Keratinocyte (primary cell): Measurements from ENCODE around the gene EPHX1. TPM values are rescaled to one million over a fixed set of nuclear protein-coding genes. Genes with fewer than 3 reads are reported as not detected.

Experiments
- DNase-seq: peaks from one replicate; pipeline ENCODE4 v3.0.0-alpha.2; 2011; ENCODE audit warnings: low read depth, missing footprints, low spot score
- FAIRE-seq: peaks from 2 replicates; lab custom pipeline; 2011; peaks lifted over from hg19 to GRCh38; lab: Jason Lieb, UNC
- H2AFZ ChIP-seq: 2 replicates; pipeline ENCODE4 v1.6.0; 2012; ENCODE audit warnings: low read length, control low read depth, inconsistent platforms; ENCODE audit not compliant: control insufficient read depth
- H3K27ac ChIP-seq: 2 replicates; pipeline ENCODE4 v1.5.1; 2011; ENCODE audit warnings: low read length; ENCODE audit not compliant: control insufficient read depth, insufficient read depth
- H3K27me3 ChIP-seq: 3 replicates; pipeline ENCODE4 v1.6.0; 2011; ENCODE audit warnings: low read length; ENCODE audit not compliant: control insufficient read depth, insufficient read depth; ENCODE audit errors: extremely low read depth
- H3K36me3 ChIP-seq, 2 experiments: 2 replicates in 1 of 2; 3 replicates in 1 of 2; pipeline ENCODE4 v1.5.1; 2011; ENCODE audit warnings: low read length in 2 of 2, mild to moderate bottlenecking in 1 of 2; ENCODE audit not compliant: control insufficient read depth in 2 of 2, insufficient read depth in 2 of 2; ENCODE audit errors: extremely low read depth in 1 of 2
- H3K4me1 ChIP-seq: 3 replicates; pipeline ENCODE4 v1.5.1; 2011; ENCODE audit warnings: low read length; ENCODE audit not compliant: control insufficient read depth, insufficient read depth; ENCODE audit errors: extremely low read depth
- H3K4me2 ChIP-seq: 3 replicates; pipeline ENCODE4 v1.6.0; 2011; ENCODE audit warnings: low read depth, low read length; ENCODE audit not compliant: control insufficient read depth, insufficient read depth; ENCODE audit errors: extremely low read depth
- H3K4me3 ChIP-seq, 3 experiments: fragments of 200-600 bp in 1 of 3; sonication (generic) in 1 of 3; 2 replicates in 2 of 3; 3 replicates in 1 of 3; pipeline ENCODE4 v1.5.1; 2011 to 2016; ENCODE audit warnings: low read length in 3 of 3, mild to moderate bottlenecking in 3 of 3, control low read depth in 2 of 3, inconsistent platforms in 1 of 3, low read depth in 1 of 3, mixed read lengths in 1 of 3, mixed run types in 1 of 3, moderate library complexity in 1 of 3; ENCODE audit not compliant: control insufficient read depth in 2 of 3, insufficient read depth in 2 of 3; ENCODE audit errors: extremely low read depth in 1 of 3
- H3K79me2 ChIP-seq: 2 replicates; pipeline ENCODE4 v1.6.0; 2012; ENCODE audit warnings: low read length; ENCODE audit not compliant: control insufficient read depth, insufficient read depth
- H3K9ac ChIP-seq: 3 replicates; pipeline ENCODE4 v1.6.0; 2011; ENCODE audit warnings: low read length; ENCODE audit not compliant: control insufficient read depth, insufficient read depth; ENCODE audit errors: extremely low read depth
- H3K9me1 ChIP-seq: 3 replicates; pipeline ENCODE4 v1.6.0; 2011; ENCODE audit warnings: low read length; ENCODE audit not compliant: control insufficient read depth, insufficient read depth; ENCODE audit errors: extremely low read depth
- H3K9me3 ChIP-seq: 2 replicates; pipeline ENCODE4 v1.5.1; 2012; ENCODE audit warnings: low read depth, low read length; ENCODE audit not compliant: control insufficient read depth
- H4K20me1 ChIP-seq: 3 replicates; pipeline ENCODE4 v1.6.0; 2011; ENCODE audit warnings: low read length; ENCODE audit not compliant: control insufficient read depth, insufficient read depth; ENCODE audit errors: extremely low read depth
- EZH2 ChIP-seq: IDR thresholded peaks from one replicate; pipeline ENCODE4 v1.6.1; 2012; ENCODE audit warnings: inconsistent platforms, mild to moderate bottlenecking, low read length, moderate library complexity
- dilution Hi-C: fragments of 300-500 bp; cut with MboI; formaldehyde crosslinking; loops from one replicate; pipeline ENCODE4 v1.7.0; 2020; ENCODE audit warnings: low sequenced_read_pairs; ENCODE audit not compliant: extremely low pct_ligation_motif_present
- polyA plus RNA-seq, 5 experiments: library from polyadenylated mRNA; depleted of rRNA in 3 of 5; stranded (reverse) in 3 of 5; stranded (forward) in 1 of 5; unstranded in 1 of 5; fragments of >200 nt; gene quantifications; 1 replicate in 1 of 5; 2 replicates in 3 of 5; 3 replicates in 1 of 5; pipeline versions ENCODE4 v1.2.1 to v1.2.3, GENCODE V29; 2011 to 2012; ENCODE audit warnings: missing spikeins in 2 of 5, low read depth in 1 of 5, low replicate concordance in 1 of 5
- TF ChIP-seq, protein P1 (sequence below), 3 experiments: IDR thresholded peaks in 1 of 3; conservative IDR thresholded peaks in 1 of 3; optimal IDR thresholded peaks in 1 of 3; 2 replicates in 2 of 3; 3 replicates in 1 of 3; pipeline versions ENCODE3 to v1.5.1; 2011; ENCODE audit warnings: low read length in 3 of 3, mild to moderate bottlenecking in 3 of 3, moderate library complexity in 2 of 3, control low read depth in 1 of 3, inconsistent platforms in 1 of 3; ENCODE audit not compliant: insufficient read depth in 2 of 3; ENCODE audit errors: extremely low read depth in 1 of 3

EPHX1 gene
- polyA plus RNA-seq, 1 donor (not counting 4 experiments of a cell fraction or from before 2014, with no cell fraction given), result 6.4 TPM

DNA sequence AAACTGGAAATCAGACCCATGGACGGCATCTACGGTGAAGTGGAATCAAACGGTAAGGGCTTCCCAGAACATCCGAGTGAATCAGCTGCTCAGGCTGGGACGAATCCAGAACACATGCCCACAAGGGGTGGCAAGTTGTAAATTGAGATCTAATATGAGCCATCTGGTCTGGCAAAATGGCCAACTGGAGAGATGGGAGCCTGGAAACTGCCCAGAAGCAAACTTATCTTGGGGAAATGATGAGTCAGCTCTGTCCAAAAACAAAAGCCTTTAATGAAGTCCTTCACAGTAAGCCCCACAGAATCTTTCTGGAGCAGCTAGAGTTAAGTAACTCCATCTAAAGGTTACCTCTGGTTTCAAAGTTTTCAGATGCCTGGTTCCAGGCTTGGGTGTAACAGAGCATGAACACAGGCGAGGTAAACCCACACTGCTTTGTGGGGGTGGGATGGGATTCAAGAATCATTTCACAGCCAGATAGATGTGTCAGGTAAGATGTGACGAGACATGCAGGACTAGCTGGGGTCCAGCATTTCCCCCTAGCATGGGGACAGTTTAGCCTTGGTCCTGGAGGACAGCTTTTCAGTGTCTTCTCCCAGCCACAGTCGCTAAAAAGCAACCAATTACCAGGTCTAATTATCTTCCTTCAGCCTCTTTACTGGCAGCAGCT is 42.8 kb upstream of the EPHX1 start:
- FAIRE-seq (peak; percentile 83), DNase-seq (no peak)
- H3K9me3 ChIP-seq, result no peaks in the 10 kb centered on the region
- no peaks in the 10 kb centered on the region for H4K20me1 ChIP-seq
- no peaks in the 10 kb centered on the region for H3K9me1 ChIP-seq
- peak overlapping the region; percentile 50 for H3K4me2 ChIP-seq
- H2AFZ ChIP-seq, result peak overlapping the region; percentile 50
- H3K79me2 ChIP-seq, result no peaks in the 10 kb centered on the region
- H3K27me3 ChIP-seq, result no peaks in the 10 kb centered on the region
- peak overlapping the region; percentile 14 for H3K9ac ChIP-seq
- no peak overlapping the region for H3K27ac ChIP-seq
- dilution Hi-C loops, result no loop called here
- TF ChIP-seq, protein P1, sequence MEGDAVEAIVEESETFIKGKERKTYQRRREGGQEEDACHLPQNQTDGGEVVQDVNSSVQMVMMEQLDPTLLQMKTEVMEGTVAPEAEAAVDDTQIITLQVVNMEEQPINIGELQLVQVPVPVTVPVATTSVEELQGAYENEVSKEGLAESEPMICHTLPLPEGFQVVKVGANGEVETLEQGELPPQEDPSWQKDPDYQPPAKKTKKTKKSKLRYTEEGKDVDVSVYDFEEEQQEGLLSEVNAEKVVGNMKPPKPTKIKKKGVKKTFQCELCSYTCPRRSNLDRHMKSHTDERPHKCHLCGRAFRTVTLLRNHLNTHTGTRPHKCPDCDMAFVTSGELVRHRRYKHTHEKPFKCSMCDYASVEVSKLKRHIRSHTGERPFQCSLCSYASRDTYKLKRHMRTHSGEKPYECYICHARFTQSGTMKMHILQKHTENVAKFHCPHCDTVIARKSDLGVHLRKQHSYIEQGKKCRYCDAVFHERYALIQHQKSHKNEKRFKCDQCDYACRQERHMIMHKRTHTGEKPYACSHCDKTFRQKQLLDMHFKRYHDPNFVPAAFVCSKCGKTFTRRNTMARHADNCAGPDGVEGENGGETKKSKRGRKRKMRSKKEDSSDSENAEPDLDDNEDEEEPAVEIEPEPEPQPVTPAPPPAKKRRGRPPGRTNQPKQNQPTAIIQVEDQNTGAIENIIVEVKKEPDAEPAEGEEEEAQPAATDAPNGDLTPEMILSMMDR (optimal IDR thresholded peaks at IDR 0.05 in 1 of 3, IDR thresholded peaks at IDR 0.05 in 1 of 3, conservative IDR thresholded peaks at IDR 0.05 in 1 of 3; ENCODE audit: extremely low read depth in 1 of 3, insufficient read depth in 2 of 3, low read length in 3 of 3), result no peak
- no peak for TF ChIP-seq EZH2
- H3K4me1 ChIP-seq, result peaks cover 28% of the 10 kb centered on the region
- H3K4me3 ChIP-seq, result peak overlapping the region in 1 of 3 experiments; percentile 40
- no peaks in the 10 kb centered on the region for H3K36me3 ChIP-seq

GRCh38 chr1:225767634-225768540 is 42.0 kb upstream of the EPHX1 start:
- Histone ChIP-seq H3K4me3 (no peak overlapping the region), H3K9me1 (no peaks in the 10 kb centered on the region), H2AFZ (peak overlapping the region; percentile 50), H3K4me1 (peaks cover 36% of the 10 kb centered on the region), H3K9me3 (no peaks in the 10 kb centered on the region), H3K4me2 (peak overlapping the region; percentile 50), H3K36me3 (no peaks in the 10 kb centered on the region), H3K27ac (no peak overlapping the region), H3K9ac (no peak overlapping the region), H3K27me3 (no peaks in the 10 kb centered on the region), H4K20me1 (no peaks in the 10 kb centered on the region), H3K79me2 (no peaks in the 10 kb centered on the region)
- dilution Hi-C loops, result no loop called here
- DNase-seq, result peak; percentile 61
- FAIRE-seq, result no peak
- TF ChIP-seq, protein P1 (optimal IDR thresholded peaks at IDR 0.05 in 1 of 3, IDR thresholded peaks at IDR 0.05 in 1 of 3, conservative IDR thresholded peaks at IDR 0.05 in 1 of 3; ENCODE audit: extremely low read depth in 1 of 3, insufficient read depth in 2 of 3, low read length in 3 of 3), result no peak
- TF ChIP-seq EZH2, result no peak
